ENCODE data around the gene TRIOBP. TPM values are rescaled to one million over a fixed set of nuclear protein-coding genes. Genes with fewer than 3 reads are reported as not detected.
"Not testable (repeated sequence)": the region's sequence is repeated elsewhere in the genome, so short reads cannot be mapped to it uniquely, and the experiment has no call there.

TRIOBP gene
- total and polyA plus RNA-seq, 2 of the 13 experiments (the other 11 are each of a cell fraction or from before 2014, with no cell fraction given): 6.1 to 15.4 TPM

DNA sequence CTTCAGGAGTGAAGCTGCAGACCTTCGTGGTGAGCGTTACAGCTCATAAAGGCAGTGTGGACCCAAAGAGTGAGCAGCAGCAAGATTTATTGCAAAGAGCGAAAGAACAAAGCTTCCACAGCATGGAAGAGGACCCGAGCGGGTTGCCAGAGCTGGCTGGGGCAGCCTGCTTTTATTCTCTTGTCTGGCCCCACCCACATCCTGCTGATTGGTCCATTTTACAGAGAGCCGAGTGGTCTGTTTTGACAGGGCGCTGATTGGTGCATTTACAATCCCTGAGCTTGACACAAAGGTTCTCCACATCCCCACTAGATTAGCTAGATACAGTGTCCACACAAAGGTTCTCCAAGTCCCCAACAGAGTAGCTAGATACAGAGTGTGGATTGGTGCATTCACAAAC, 20.4 kb downstream of the TRIOBP start:
- H3K4me2 ChIP-seq (ENCODE audit: low read depth, low read length); POLR2A ChIA-PET; H3K27me3 ChIP-seq (ENCODE audit: control insufficient read depth in 1 of 2, insufficient read depth in 2 of 2, low read length in 2 of 2); H4K20me1 ChIP-seq (ENCODE audit: insufficient read depth, low read length); H2AFZ ChIP-seq (ENCODE audit: low read length); H3K27ac ChIP-seq (ENCODE audit: extremely low read length, insufficient read depth, low read length); CTCF ChIA-PET (ENCODE audit: low intra/inter-chr PET ratio, low total read pairs); H3K9ac ChIP-seq (ENCODE audit: insufficient read depth, low read depth, low read length); DNase-seq (ENCODE audit: low spot score); intact Hi-C loops (cut with micrococcal nuclease; ENCODE audit: unreplicated experiment); H3K4me1 ChIP-seq (ENCODE audit: insufficient read depth, low read length); ATAC-seq; H3K9me3 ChIP-seq (ENCODE audit: low read length); in situ Hi-C loops (cut with HindIII; ENCODE audit: extremely low pct_ligation_motif_present, low pct_unique_long_range_greater_than_20kb); BruUV-seq (replicated peaks); FAIRE-seq; H3K79me2 ChIP-seq (ENCODE audit: insufficient read depth, low read length); H3K36me3 ChIP-seq (replicated peaks in 1 of 2; ENCODE audit: control insufficient read depth in 1 of 2, insufficient read depth in 2 of 2, low read length in 2 of 2); H3K4me3 ChIP-seq (replicated peaks in 1 of 3; ENCODE audit: insufficient read depth in 1 of 3, low read depth in 2 of 3, low read length in 3 of 3): not testable (repeated sequence)
- 96% methylated on average over 7 of the region's 7 CpGs for WGBS (ENCODE audit: low lambda C conversion rate)
- TF ChIP-seq NFYC (CRISPR knock-in tag; IDR thresholded peaks at IDR 0.05): peak; percentile 26
- TF ChIP-seq NFYB (CRISPR knock-in tag; IDR thresholded peaks at IDR 0.05): peak; percentile 70

GRCh38 chr22:37717746-37718305, 21.0 kb downstream of the TRIOBP start:
- H3K27me3 ChIP-seq (ENCODE audit: control insufficient read depth in 1 of 2, insufficient read depth in 2 of 2, low read length in 2 of 2); H3K9me3 ChIP-seq (ENCODE audit: low read length); ATAC-seq; POLR2A ChIA-PET; DNase-seq (ENCODE audit: low spot score); H3K27ac ChIP-seq (ENCODE audit: extremely low read length, insufficient read depth, low read length); H3K4me1 ChIP-seq (ENCODE audit: insufficient read depth, low read length); H3K79me2 ChIP-seq (ENCODE audit: insufficient read depth, low read length); in situ Hi-C loops (cut with HindIII; ENCODE audit: extremely low pct_ligation_motif_present, low pct_unique_long_range_greater_than_20kb); H3K36me3 ChIP-seq (replicated peaks in 1 of 2; ENCODE audit: control insufficient read depth in 1 of 2, insufficient read depth in 2 of 2, low read length in 2 of 2); intact Hi-C loops (cut with micrococcal nuclease; ENCODE audit: unreplicated experiment); H3K4me2 ChIP-seq (ENCODE audit: low read depth, low read length); CTCF ChIA-PET (ENCODE audit: low intra/inter-chr PET ratio, low total read pairs); H2AFZ ChIP-seq (ENCODE audit: low read length); FAIRE-seq; BruUV-seq (replicated peaks); H3K9ac ChIP-seq (ENCODE audit: insufficient read depth, low read depth, low read length); H3K4me3 ChIP-seq (replicated peaks in 1 of 3; ENCODE audit: insufficient read depth in 1 of 3, low read depth in 2 of 3, low read length in 3 of 3); H4K20me1 ChIP-seq (ENCODE audit: insufficient read depth, low read length): not testable (repeated sequence)
- WGBS (ENCODE audit: low lambda C conversion rate): 95% methylated on average over 10 of the region's 38 CpGs
